Measurements from ENCODE around the gene GALNT6.

The GALNT6 gene

GRCh38 chr12:51381226-51382079, 9.8 kb downstream of the GALNT6 start:
- no peak for DNase-seq

DNA sequence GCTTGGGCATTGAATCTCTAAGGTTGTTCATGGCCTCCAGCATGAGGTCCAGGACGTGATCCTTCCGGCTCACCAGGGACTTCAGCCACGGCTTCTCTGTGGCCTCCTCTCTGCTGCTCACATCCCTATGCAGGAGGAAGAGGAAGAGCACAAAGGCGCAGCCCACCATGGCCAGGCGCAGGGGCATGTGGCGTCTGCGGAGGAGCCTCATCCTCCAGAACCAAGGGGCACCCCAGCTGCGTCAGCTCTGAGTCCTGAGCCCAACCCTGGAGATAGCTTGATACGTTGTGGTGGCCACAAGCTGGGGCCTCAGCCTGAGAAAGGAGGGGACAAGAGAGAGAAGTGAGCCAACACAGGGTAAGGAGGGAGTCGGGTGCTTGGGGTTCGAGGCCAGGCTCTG, 11.6 kb downstream of the GALNT6 start:
- no peak for DNase-seq

DNA sequence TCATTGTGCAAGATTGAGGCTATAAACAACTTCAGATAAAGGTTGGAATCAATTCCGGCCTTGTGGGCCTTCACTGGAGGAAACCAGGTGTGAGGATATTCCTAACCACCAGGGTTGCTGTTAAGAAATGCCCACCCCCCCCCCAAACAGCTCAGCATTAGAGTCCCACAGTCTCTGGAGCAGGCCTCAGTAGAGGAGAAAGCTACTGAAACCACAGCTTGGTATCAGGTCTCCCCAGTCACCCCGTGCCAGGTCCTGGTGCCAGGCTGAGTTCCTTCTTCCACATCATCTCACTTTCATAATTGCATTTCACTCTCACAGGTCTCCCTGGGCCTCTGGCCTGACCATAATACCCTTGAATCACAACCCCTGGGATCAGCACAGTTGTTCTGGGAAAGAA, 12.5 kb downstream of the GALNT6 start:
- no peak for DNase-seq

GRCh38 chr12:51377099-51377984, 13.9 kb downstream of the GALNT6 start:
- no peak for DNase-seq

- no peak for DNase-seq
These were observed 16.4 kb downstream of the GALNT6 start for GRCh38 chr12:51374856-51375255.

DNA sequence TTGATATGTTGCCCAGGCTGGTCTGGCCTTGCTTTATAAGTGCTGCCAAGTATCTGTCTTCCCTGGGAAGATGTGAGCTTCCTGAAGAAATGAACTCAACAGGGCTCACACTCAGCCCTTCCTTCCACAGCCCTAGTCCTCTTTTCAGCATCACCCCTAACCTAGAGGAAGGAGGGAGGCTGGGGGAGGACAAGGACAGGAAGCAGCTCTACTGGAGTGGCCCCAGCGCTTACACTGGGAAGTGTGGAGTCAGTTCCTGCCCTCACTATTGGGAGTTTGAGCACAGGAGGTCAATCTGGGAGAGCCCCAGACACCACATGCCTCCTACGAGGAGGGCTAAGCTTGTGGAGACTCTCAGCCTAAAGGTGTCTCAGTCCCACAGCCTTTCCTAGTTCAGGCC, 16.8 kb downstream of the GALNT6 start:
- no peak for DNase-seq

DNA sequence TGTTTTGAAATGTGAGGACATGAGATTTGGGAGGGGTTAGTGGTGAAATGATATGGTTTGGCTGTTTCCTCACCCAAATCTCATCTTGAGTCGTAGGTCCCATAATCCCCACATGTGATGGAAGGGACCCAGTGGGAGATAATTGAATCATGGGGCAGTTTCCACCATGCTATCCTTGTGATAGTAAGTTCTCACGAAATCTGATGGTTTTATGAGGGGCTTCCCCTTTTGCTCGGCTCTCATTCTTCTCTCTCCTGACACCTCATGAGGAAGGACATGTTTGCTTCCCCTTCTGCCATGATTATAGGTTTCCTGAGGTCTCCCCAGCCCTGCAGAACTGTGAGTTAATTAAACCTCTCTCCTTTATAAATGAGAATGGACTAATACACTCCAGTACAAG, 18.0 kb downstream of the GALNT6 start:
- no peak for DNase-seq

- DNase-seq = no peak
These were observed 19.2 kb downstream of the GALNT6 start for GRCh38 chr12:51372021-51372420.

- DNase-seq = peak; percentile 86
These were observed 19.8 kb downstream of the GALNT6 start for GRCh38 chr12:51371295-51371953.

GRCh38 chr12:51370667-51371066, 20.5 kb downstream of the GALNT6 start:
- DNase-seq = no peak

- no peak for DNase-seq
These were observed 21.6 kb downstream of the GALNT6 start for GRCh38 chr12:51369581-51369980.

- DNase-seq = no peak
These were observed 22.3 kb downstream of the GALNT6 start for GRCh38 chr12:51368640-51369517.

- DNase-seq = no peak
These were observed 25.9 kb downstream of the GALNT6 start for GRCh38 chr12:51365276-51365675.

- DNase-seq = no peak
These were observed 27.2 kb downstream of the GALNT6 start for GRCh38 chr12:51364001-51364400.

DNA sequence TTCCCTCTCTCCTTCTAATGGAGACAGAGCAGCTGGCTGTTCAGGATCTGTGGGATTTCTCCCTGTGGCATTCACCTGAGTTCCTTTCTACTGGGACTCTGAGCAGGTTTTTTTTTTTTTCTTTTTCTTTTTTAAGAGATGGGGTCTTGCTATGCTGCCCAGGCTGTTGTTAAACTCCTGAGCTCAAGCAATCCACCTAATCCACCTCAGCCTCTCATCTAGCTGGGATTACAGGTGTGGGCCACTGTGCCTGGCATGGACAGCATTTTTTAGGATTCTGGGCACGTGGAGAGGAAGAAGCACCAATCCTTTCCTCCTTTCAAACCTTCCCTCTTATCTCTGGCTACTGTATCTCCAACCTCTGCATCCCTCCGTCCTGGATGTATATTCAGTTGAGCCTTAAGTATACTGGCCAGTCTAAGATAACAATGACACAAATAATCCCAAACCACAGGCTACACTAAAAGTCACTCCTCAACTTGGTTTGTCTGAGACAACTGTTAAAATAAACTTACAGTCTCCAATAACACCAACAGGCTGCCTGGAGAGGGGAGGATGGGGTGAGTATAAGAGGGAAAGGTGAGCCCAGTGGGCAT, 28.4 kb downstream of the GALNT6 start:
- no peak for DNase-seq

DNA sequence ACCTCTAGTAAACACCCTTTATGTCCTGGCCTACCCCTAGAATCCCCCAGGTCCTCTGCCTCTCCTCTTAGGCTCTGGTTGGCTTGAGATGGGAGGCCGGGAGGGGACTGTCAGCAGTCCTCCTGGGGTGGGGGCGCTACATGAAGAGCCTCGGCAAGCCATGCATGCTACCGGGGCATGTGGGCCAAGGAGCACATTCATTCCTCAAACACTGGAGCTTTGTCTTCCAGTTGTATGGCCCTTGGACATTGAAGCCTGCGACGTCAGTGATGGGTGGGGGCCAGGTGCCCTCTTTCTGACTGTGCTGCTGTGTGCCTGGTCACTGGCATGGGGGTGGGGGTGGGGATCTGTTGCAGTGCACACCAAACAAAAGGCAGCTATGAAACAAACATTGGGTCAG, 28.9 kb downstream of the GALNT6 start:
- no peak for DNase-seq

DNA sequence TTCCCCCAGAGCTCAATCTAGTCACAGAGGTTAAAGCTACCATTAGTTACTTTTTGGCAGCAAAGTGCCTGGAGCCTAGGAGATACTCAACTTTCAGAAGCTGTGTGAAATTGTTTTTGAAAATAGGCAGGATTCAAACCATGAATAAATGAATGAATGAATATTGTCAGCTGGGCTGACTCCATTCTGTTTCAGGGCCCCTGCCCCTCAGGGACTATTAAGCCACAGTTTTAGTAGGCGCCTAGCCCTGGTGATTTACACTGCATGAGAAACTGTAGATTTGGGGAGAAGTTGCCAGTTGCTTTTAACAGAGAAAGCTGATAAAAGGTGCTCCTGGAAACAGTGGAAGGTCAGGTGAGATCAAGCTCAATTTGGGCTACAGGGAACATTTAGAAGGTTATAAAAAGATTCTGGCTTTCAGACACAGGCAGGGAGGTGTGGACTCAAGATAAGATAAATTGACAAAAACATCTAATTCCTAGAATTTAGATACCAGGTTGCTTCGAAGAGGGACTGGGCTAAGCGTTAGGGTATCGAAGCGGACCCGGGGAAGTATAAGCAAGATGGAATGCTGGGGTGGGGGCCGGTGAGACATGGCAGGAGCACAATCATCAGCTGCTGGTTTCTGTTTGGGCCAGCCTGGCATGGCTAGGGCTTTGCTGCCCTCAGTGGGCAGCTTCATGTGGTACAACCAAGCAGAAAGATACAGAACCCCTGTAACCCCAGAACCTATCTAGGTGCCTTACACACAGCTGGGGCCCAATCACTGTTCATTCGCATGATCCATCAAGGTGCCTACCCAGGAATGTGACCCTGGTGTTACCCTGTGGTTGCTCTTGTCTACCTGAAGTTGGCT, 29.8 kb downstream of the GALNT6 start:
- DNase-seq = no peak

DNA sequence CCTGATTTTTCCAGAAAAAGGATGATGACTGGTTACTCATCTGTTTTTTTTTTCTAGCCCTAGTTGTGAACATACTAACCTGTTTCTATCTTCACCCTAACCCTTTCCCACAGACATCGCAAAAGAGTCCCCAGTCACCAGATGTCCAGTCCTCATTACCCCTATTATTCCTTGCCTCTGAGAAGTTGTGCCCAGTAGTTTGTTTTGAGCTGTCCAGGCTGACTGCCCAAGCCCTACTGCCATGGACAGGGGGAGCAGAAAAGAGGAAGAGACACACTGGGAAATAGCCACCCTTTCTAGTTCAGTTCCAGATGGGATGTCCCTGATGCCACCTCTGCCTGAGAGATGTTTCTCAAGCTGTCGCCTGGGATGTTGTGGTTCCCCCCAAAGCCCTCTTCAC, 30.9 kb downstream of the GALNT6 start:
- no peak for DNase-seq

DNA sequence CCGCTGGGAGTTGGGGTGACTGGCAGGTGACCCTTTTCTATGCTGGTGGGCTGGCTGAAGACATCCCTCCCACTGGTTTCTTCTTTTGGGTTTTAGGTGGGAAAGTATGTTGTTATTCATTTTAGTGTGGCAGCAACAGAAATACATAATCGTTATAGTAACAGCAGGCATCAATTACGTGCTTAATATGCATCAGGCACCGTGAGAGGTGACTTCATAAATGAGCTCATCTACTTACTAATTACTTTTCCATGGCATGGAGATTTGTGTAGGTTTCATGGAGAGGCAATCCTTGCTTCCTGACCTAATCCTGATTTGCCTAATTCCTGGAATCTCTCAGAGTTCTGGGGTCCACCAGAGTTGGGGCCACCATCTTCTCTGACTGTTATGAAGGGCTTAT, 31.4 kb downstream of the GALNT6 start:
- DNase-seq = no peak

DNA sequence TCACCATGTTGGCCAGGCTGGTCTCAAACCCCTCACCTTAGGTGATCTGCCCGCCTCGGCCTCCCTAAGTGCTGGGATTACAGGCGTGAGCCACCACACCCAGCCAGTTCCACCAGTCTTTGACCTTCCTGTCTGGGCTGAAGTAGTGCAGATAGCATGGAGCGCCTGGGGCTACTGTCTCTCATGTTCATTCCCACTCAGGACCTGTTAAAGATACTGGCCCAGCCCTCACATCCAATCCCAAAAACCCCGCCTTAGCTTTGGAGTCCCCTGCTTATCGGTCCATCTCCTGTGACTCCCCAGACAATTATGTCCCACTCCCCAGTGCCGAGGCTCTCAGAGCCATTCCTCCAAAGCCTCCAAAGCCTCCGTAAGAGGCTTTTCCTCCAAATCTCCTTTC, 32.7 kb downstream of the GALNT6 start:
- DNase-seq = no peak

All from 8988T (cell line).